Measurements from ENCODE around the gene STAC2.

DNA sequence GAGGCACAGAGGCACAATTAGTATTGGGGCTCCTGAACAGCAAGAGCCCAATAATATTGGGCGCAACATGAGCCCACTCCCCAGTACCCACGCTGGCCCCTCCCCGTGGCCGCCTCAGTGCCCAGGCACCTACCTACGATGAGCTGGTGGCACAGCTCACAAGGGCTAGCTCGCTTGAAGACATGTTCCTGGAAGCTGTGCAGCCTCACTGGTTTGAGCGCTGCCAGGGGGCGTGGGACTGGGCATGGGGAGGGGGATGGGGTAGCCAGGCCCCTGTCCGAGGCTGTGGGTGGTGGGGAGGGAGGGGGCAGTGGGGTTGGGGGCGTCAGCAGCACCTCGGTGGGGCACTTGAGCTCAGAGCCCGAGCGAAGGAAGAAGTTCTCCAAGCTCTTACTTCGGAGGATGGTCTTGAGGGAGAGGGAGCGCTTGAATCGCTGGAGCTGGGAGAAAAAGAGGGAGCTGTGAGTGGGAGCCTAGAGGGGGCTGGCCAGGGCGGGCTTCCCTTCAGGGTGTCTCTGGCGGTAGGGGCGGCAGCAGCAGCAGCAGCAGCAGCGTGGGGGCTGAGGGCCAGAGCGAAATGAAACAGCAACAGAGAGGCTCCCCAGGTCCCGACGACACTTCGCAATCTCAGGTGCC is 7.9 kb downstream of the STAC2 start:
- TF ChIP-seq, protein P1, sequence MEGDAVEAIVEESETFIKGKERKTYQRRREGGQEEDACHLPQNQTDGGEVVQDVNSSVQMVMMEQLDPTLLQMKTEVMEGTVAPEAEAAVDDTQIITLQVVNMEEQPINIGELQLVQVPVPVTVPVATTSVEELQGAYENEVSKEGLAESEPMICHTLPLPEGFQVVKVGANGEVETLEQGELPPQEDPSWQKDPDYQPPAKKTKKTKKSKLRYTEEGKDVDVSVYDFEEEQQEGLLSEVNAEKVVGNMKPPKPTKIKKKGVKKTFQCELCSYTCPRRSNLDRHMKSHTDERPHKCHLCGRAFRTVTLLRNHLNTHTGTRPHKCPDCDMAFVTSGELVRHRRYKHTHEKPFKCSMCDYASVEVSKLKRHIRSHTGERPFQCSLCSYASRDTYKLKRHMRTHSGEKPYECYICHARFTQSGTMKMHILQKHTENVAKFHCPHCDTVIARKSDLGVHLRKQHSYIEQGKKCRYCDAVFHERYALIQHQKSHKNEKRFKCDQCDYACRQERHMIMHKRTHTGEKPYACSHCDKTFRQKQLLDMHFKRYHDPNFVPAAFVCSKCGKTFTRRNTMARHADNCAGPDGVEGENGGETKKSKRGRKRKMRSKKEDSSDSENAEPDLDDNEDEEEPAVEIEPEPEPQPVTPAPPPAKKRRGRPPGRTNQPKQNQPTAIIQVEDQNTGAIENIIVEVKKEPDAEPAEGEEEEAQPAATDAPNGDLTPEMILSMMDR (IDR thresholded peaks at IDR 0.05) = no peak
- TF ChIP-seq POLR2A (IDR thresholded peaks at IDR 0.05) = no peak
